Neural cell (in vitro differentiated cells): Measurements from ENCODE around the gene DACT2. TPM values are rescaled to one million over a fixed set of nuclear protein-coding genes. Genes with fewer than 3 reads are reported as not detected.

ENCODE experiments used
- H2AFZ ChIP-seq: fragments of 200-600, 300-800 bp; sonication (generic), shearing (Covaris generic); 2 replicates; pipeline ENCODE4 v1.6.0; 2014; ENCODE audit warnings: low read depth, mild to moderate bottlenecking, antibody characterized with exemption, low read length, moderate library complexity
- H3F3A ChIP-seq: fragments of 200-600 bp; shearing (Covaris generic); 2 replicates; pipeline ENCODE4 v1.6.1; 2016; ENCODE audit warnings: mild to moderate bottlenecking, moderate library complexity, mixed read lengths, antibody characterized with exemption, low read length; ENCODE audit not compliant: insufficient read depth, poor library complexity, severe bottlenecking
- H3K27ac ChIP-seq: fragments of 200-600, 300-800 bp; sonication (generic), shearing (Covaris generic); 2 replicates; pipeline ENCODE4 v1.5.1; 2014; ENCODE audit warnings: mild to moderate bottlenecking, low read length, moderate library complexity
- H3K27me3 ChIP-seq: fragments of 300-800, 200-600 bp; sonication (generic), shearing (Covaris generic); 2 replicates; pipeline ENCODE4 v1.6.0; 2014; ENCODE audit warnings: mild to moderate bottlenecking, low read depth, low read length, moderate library complexity; ENCODE audit not compliant: insufficient read depth
- H3K36me3 ChIP-seq: fragments of 300-800, 200-600 bp; sonication (generic), shearing (Covaris generic); 2 replicates; pipeline ENCODE4 v1.5.1; 2014; ENCODE audit warnings: mild to moderate bottlenecking, antibody characterized with exemption, low read length, moderate library complexity; ENCODE audit not compliant: insufficient read depth
- H3K4me2 ChIP-seq: fragments of 300-800, 200-600 bp; sonication (generic), shearing (Covaris generic); 2 replicates; pipeline ENCODE4 v1.6.0; 2014; ENCODE audit warnings: mild to moderate bottlenecking, low read length
- H3K4me3 ChIP-seq: fragments of 300-800, 200-600 bp; sonication (generic), shearing (Covaris generic); 2 replicates; pipeline ENCODE4 v1.5.1; 2014; ENCODE audit warnings: mild to moderate bottlenecking, low read length, moderate library complexity
- H3K79me2 ChIP-seq: fragments of 200-600 bp; shearing (Covaris generic); replicated peaks from 2 replicates; pipeline ENCODE4 v1.6.0; 2014; ENCODE audit warnings: mild to moderate bottlenecking, low read length, moderate library complexity; ENCODE audit not compliant: insufficient read depth
- H3K9ac ChIP-seq: fragments of 300-800, 200-600 bp; sonication (generic), shearing (Covaris generic); 2 replicates; pipeline ENCODE4 v1.6.1; 2016; ENCODE audit warnings: mild to moderate bottlenecking, low read length, mixed read lengths
- H3K9me2 ChIP-seq: fragments of 200-600 bp; shearing (Covaris generic); 2 replicates; pipeline ENCODE4 v1.6.1; 2016; ENCODE audit warnings: mild to moderate bottlenecking, low read length, mixed read lengths; ENCODE audit not compliant: insufficient read depth
- H3K9me3 ChIP-seq: fragments of 200-600, 300-800 bp; sonication (generic), shearing (Covaris generic); 2 replicates; pipeline ENCODE4 v1.6.1; 2016; ENCODE audit warnings: mild to moderate bottlenecking, mixed run types, low read length, moderate library complexity, mixed read lengths
- H4K20me1 ChIP-seq: fragments of 200-600 bp; shearing (Covaris generic); 2 replicates; pipeline ENCODE4 v1.6.1; 2016; ENCODE audit warnings: mild to moderate bottlenecking, mixed run types; ENCODE audit not compliant: insufficient read depth
- CTCF ChIP-seq: fragments of 450-650 bp; IDR thresholded peaks from 2 replicates; pipeline ENCODE4 v1.5.1; 2014; ENCODE audit warnings: antibody characterized with exemption, mild to moderate bottlenecking, moderate library complexity; ENCODE audit not compliant: poor library complexity, severe bottlenecking
- EZH2 ChIP-seq: fragments of 200-600, 300-800 bp; shearing (Covaris generic), sonication (generic); IDR thresholded peaks from 2 replicates; pipeline ENCODE4 v1.6.1; 2014; ENCODE audit warnings: antibody characterized with exemption, low read length, borderline replicate concordance, mild to moderate bottlenecking; ENCODE audit not compliant: insufficient read depth, poor library complexity, severe bottlenecking
- MXI1 ChIP-seq: fragments of 450-650 bp; conservative IDR thresholded peaks from 2 replicates; pipeline ENCODE4 v1.6.1; 2014; ENCODE audit warnings: antibody characterized with exemption, mild to moderate bottlenecking; ENCODE audit not compliant: poor library complexity, severe bottlenecking
- POLR2AphosphoS5 ChIP-seq: IDR thresholded peaks from 2 replicates; pipeline ENCODE4 v1.6.1; 2012
- RAD21 ChIP-seq: fragments of 450-650 bp; conservative IDR thresholded peaks from 2 replicates; pipeline ENCODE4 v1.6.1; 2014; ENCODE audit warnings: antibody characterized with exemption, mild to moderate bottlenecking, moderate library complexity
- REST ChIP-seq: IDR thresholded peaks from 2 replicates; pipeline ENCODE4 v1.6.1; 2012; ENCODE audit warnings: borderline replicate concordance
- SMC3 ChIP-seq: fragments of 450-650 bp; conservative IDR thresholded peaks from 2 replicates; pipeline ENCODE4 v1.6.1; 2014; ENCODE audit warnings: antibody characterized with exemption, mild to moderate bottlenecking, moderate library complexity; ENCODE audit not compliant: poor library complexity
- TAF1 ChIP-seq: IDR thresholded peaks from 2 replicates; pipeline ENCODE4 v1.6.1; 2012; ENCODE audit warnings: low read depth
- polyA plus RNA-seq: library from polyadenylated mRNA; depleted of rRNA; stranded (reverse); fragments of >200 nt; gene quantifications from 2 replicates; pipeline ENCODE4 v1.2.3, GENCODE V29; 2014

The DACT2 gene
- polyA plus RNA-seq, 1 donor from 2014 or later = 0.48 TPM

GRCh38 chr6:168311410-168312124 is 8.0 kb downstream of the DACT2 start:
- no peaks in the 10 kb centered on the region for H3K79me2 ChIP-seq
- H3K36me3 ChIP-seq = no peaks in the 10 kb centered on the region
- H3K4me2 ChIP-seq = no peak overlapping the region
- no peak overlapping the region for H3K4me3 ChIP-seq
- no peaks in the 10 kb centered on the region for H3K9me2 ChIP-seq
- H3K9me3 ChIP-seq = no peaks in the 10 kb centered on the region
- no peaks in the 10 kb centered on the region for H3K27me3 ChIP-seq
- TF ChIP-seq CTCF = no peak
- TF ChIP-seq TAF1 = no peak
- H3F3A ChIP-seq = no peaks in the 10 kb centered on the region
- H2AFZ ChIP-seq = no peak overlapping the region
- no peaks in the 10 kb centered on the region for H4K20me1 ChIP-seq
- no peak overlapping the region for H3K9ac ChIP-seq
- H3K27ac ChIP-seq = no peak overlapping the region

- no peak overlapping the region for H2AFZ ChIP-seq
- no peaks in the 10 kb centered on the region for H3K27me3 ChIP-seq
- no peak overlapping the region for H3K4me2 ChIP-seq
- no peaks in the 10 kb centered on the region for H3K79me2 ChIP-seq
- no peaks in the 10 kb centered on the region for H3K9me2 ChIP-seq
- no peak overlapping the region for H3K9ac ChIP-seq
- TF ChIP-seq RAD21 = no peak
- no peak for TF ChIP-seq POLR2AphosphoS5
- no peak overlapping the region for H3K27ac ChIP-seq
- H3K9me3 ChIP-seq = no peaks in the 10 kb centered on the region
- no peaks in the 10 kb centered on the region for H4K20me1 ChIP-seq
- no peak overlapping the region for H3K4me3 ChIP-seq
- H3K36me3 ChIP-seq = no peaks in the 10 kb centered on the region
- no peaks in the 10 kb centered on the region for H3F3A ChIP-seq
Measured at GRCh38 chr6:168310945-168311344, 8.6 kb downstream of the DACT2 start.

- no peak overlapping the region for H3K9ac ChIP-seq
- no peaks in the 10 kb centered on the region for H3K79me2 ChIP-seq
- no peak overlapping the region for H3K27ac ChIP-seq
- TF ChIP-seq CTCF = no peak
- TF ChIP-seq TAF1 = no peak
- no peak for TF ChIP-seq EZH2
- TF ChIP-seq MXI1 = no peak
- no peak for TF ChIP-seq RAD21
- TF ChIP-seq POLR2AphosphoS5 = no peak
- no peak for TF ChIP-seq SMC3
- TF ChIP-seq REST = no peak
- no peaks in the 10 kb centered on the region for H3F3A ChIP-seq
- H3K9me3 ChIP-seq = no peaks in the 10 kb centered on the region
- H3K27me3 ChIP-seq = no peaks in the 10 kb centered on the region
- no peak overlapping the region for H2AFZ ChIP-seq
- H3K4me3 ChIP-seq = no peak overlapping the region
- H3K9me2 ChIP-seq = no peaks in the 10 kb centered on the region
- no peak overlapping the region for H3K4me2 ChIP-seq
- no peaks in the 10 kb centered on the region for H4K20me1 ChIP-seq
- no peaks in the 10 kb centered on the region for H3K36me3 ChIP-seq
Measured at GRCh38 chr6:168310403-168310802, 9.2 kb downstream of the DACT2 start.
